GM19043 (cell line): ENCODE results near the gene THAP5.

Experiments used
- ATAC-seq: cut with Tn5 transposase; IDR thresholded peaks from one replicate; pipeline ENCODE4 v1.9.1; 2021; ENCODE audit warnings: low read depth; ENCODE audit not compliant: unreplicated experiment

THAP5 gene

DNA sequence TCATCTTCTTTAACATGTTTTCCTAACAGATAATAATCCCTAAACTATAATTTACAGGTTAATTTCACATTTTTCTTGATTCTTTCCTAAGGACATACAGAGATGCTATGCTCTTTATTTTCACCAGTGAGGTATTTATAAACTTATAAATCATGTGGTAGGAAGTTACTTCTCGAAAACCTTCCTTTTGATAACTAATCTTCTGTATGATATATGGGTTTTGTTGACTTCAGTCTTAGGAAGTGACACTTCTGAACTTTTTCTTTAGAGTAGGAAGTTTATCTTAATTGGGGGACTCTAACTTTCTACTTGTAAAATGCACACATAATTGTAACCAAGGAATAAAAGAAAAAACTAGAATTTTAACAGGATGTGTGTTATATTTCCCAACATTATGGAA is 33.8 kb downstream of the THAP5 start:
- ATAC-seq = no peak

DNA sequence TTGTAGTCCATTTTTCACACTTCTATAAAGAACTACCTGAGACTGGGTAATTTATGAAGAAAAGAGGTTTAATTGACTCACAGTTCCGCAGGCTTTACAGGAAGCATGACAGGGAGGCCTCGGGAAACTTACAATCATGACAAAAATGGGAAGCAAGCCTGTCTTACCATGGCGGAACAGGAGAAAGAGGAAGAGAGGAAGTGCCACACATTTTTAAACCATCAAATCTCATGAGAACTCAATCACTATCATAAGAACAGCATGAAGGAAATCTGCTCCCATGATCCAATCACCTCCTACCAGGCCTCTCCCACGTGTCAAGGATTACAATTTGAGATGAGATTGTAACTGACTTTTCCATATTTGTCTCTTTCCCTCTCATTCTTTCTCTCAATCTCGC is 34.2 kb downstream of the THAP5 start:
- ATAC-seq = no peak

DNA sequence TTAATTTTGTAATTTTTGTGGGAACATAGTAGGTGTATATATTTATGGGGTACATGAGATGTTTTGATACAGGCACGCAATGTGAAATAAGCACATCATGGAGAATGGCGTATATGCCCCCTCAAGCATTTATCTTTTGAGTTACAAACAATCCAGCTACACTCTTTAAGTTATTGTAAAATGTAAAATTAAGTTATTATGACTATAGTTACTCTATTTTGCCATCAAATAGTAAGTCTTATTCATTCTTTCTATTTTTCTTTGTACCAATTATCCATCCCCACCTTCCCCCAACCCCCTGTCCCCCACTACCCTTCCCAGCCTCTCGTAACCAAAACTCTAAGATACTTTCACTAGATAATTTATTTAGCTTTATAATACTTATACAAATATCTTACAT is 35.8 kb downstream of the THAP5 start:
- no peak for ATAC-seq

DNA sequence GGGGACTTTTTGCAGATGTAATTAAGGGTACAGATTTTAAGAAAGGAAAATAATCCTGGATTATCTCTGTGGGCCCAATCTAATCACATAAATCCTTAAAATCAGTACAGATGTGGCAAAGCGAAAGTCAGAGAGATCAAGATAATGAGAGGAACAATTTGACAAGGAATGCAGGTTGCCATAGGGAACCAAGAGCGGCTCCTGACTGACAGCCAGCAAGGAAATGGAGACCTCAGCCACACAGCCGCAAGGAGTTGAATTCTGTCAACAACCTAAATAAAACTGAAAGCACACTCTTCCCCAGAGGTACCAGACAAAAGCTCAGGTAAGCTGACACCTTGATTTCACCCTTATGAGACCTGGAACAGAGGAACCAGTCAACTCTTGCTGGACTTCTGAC is 40.2 kb downstream of the THAP5 start:
- ATAC-seq = no peak

DNA sequence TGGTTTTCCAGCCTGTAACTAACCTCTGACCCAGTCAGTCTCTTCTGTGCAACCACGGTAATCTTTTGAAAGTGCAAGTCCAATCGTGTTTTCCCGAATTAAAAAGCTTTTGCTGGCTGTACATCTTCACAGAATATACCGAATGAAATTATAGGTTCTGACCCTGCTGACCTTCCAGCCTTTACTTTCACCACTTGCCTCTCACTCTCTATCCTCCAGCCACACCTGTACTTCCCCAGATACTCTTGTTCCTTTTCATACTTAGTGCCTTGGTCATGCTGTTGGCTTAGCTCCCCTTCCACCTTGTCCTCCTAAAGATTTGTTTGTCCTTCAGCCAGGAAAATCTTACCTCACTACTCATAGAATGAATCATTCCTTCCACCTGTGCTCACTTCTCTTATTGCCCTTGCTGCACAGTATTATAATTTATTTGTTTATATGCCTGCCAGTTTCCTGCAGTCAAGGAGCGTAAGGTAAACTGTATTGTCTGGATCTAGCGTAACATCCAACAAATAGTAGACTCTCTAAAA is 41.3 kb downstream of the THAP5 start:
- no peak for ATAC-seq

DNA sequence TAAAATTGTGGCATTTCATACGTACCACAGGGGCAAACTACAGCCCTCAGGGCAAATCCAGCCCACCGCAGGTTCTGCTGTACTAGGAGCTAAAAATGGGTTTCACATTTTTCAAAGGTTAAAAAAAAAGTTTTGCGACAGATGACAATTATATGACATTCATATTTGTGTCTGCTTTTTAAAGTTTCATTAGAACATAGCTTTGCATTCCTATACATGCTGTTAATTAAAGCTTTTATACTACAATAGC is 42.8 kb downstream of the THAP5 start:
- no peak for ATAC-seq

DNA sequence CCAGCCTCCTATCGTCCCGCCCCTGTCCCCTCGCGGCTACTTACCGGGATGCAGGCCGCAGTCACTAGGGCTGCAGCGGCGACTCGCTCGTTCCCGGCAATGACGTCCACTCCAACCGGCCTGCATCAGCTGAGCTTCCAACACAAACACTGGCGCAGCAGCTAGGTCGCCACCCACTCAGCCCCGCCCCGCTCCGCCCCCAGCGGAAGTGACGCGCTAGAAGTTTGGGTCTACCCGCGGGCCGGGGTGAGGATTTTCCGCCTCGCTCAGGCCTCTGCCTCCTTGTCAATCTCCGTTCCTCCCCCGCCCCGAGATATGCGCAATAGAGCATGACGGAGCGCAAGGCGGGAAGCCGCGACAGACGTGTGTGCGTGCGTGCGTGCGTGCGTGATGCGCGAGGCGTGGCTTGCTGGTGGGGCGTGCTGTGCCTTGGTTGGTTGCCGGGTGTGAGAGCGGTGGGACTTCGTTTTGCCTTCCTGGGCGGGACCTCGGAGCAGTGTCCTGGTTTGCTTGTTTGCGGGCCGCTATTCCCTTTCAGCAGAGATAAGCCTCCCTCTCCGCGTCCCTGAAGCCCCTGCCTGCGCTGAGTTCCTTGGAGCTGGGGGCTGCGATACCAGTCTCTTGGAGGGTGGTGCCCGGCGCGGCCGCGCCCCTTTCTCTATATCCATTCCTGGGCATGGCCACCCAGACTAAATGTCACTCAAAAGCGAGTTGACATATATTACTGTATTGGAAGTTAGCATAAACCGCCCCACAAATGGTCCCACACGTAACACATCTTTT is 43.3 kb downstream of the THAP5 start, which contains the start of gene PNPLA8:
Gene PNPLA8, minus strand, starts transcription at position 151 of the 783 bp plus-strand sequence. CDS start 10,644 bp downstream, outside the sequence.
- ATAC-seq = peak; percentile 93

DNA sequence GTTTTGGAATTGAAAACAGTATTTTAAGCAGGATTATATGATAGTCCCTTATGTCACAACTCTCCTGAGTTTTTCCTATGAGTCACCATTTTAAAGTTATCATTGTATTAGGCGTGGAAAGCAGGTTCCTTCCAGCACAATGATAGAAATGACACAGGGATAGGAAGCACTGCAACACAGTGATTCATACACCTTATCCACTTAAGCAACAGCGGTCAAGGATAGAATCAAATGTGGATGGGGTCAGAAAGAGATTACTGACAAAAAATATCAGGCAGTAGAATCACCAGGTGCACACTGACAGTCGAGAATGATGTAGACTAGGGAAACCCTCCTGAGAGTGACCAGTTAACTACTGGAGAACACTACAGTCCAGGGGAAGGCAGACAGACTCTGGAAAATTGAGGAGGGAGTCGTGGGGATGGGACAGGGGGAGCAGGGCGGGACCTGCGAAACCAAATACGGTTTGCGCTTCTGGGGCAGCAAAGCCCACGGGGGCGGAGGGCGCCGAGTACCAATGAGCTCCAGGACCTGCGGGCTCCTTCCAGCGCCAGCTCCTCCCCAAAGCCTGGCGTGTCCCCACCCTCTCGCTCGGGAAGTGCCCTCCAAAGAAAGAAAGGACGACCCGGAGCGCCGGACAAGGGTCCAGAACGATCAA is 44.0 kb downstream of the THAP5 start:
- peak; percentile 33 for ATAC-seq

DNA sequence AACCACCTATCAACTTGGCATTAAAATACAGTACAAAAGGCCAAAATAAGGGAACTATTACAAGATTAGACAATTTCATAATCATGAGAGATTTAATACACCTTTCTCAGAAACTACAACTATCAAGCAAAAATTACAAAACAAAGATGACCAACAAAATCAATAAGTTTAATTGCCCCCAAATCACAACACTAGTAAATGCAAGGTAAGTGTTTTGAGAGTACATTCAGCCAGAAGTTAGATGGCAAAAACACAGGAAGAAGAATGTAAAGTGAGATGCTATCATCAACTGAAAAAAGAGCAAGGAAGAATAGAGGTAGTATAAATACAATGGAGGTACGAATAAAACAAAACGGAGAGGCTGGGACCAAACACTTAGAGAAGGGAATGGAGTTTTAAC is 46.7 kb downstream of the THAP5 start:
- ATAC-seq = no peak

DNA sequence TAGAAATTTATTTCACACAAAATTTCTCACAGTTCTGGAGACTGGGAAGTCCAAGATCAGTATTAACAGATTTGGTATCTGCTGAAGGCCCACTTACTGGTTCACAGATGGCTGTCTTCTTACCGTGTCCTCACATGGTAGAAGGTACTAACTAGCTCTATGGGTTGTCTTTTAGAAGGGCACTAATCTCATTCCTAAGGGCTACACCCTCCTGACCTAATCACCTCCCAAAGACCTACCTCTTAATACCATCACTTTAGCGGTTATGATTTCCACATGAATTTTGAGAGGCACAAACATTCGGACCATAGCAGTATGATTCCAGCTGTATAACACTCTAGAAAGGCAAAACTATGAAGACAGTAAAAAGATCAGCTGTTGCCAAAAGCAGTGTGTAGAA is 51.6 kb downstream of the THAP5 start:
- ATAC-seq = no peak

DNA sequence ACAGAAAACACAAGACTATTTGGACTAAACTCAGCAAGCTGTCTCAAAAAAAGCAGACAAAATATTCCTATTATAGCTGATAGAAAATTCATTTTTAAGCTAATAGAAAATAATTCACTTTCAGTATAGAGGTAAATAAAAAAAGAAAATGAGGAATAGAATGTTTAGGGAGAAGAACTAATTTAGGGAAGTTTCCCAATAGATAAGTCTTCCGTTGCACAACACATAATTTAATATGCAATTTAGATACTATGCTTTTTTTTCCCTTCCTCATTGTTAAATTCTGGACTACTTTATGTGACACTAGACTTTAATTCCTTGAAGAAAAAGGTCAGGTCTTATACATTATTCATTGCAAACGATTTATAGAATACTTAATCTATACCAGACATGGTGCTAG is 53.9 kb downstream of the THAP5 start:
- no peak for ATAC-seq

DNA sequence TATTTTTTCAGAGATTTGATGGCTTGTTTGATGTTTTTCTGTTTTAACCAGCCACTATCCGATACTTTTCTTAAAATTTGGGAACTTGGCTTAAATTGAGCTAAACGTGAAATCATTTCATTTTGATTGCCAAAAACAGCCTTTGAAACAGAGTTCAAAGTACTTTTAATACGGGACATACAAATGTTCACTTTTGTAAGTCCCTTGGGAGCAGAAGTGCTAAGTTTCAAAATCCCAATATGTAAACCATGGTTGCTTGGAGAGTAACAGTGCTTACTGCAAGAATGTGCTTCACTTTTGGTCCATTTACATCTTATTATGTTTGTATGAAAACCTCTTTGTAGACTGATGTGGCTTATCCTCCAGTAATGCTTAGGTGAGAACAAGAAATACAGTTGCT is 54.5 kb downstream of the THAP5 start:
- ATAC-seq = no peak
